ENCODE results near the gene SLC35A3. TPM values are rescaled to one million over a fixed set of nuclear protein-coding genes. Genes with fewer than 3 reads are reported as not detected.
A peak's percentile ranks its signal among the peaks of the same experiment; 100 is the strongest.

SLC35A3 gene
- total and polyA plus RNA-seq, 2 of the 4 experiments (the other 2 are of a cell fraction) = 9.6 to 13.6 TPM

DNA sequence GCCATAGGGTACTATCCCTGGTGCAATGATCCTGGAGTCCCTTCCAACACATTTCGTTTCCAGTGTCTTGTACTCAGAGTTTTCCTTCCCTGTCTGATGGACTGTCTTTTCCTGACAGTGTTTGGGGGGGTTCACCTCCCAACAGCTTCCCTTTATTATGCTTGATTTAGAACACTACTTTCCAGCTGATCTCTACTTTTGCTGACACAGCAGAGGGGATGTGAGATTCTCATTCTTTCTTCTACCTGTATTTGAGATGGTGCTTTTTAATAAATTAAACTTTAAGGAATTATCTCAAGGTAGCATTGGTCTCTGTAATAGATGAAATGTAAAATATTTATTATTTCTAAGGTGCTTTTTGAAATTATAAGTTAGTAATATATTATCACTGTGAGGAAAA is 41.0 kb downstream of the SLC35A3 start:
- H3K56ac ChIP-seq (ENCODE audit: extremely low read depth, insufficient read depth, low read length) = no peak overlapping the region
- H3K18ac ChIP-seq (ENCODE audit: low read depth, low read length) = no peak overlapping the region
- peaks cover 10 to 17% of the 10 kb centered on the region in 2 experiments for H3K79me1 ChIP-seq (ENCODE audit: low read depth in 1 of 2, low read length in 2 of 2)
- no peak overlapping the region for H4K8ac ChIP-seq (ENCODE audit: low read depth in 2 of 2, low read length in 2 of 2)
- H2BK5ac ChIP-seq (ENCODE audit: low read depth, low read length, poor library complexity, severe bottlenecking) = no peak overlapping the region
- H3K27me3 ChIP-seq (ENCODE audit: control insufficient read depth, insufficient read depth, low read length) = no peaks in the 10 kb centered on the region
- no peaks in the 10 kb centered on the region for H3K36me3 ChIP-seq (ENCODE audit: control insufficient read depth, insufficient read depth, low read length)
- H3K4ac ChIP-seq (ENCODE audit: low read depth, low read length) = no peak overlapping the region
- no peak overlapping the region for H2AK5ac ChIP-seq (ENCODE audit: low read depth, low read length)
- DNase-seq = no peak
- H2AFZ ChIP-seq (replicated peaks; ENCODE audit: low read length, poor library complexity) = no peak overlapping the region
- H2BK120ac ChIP-seq (ENCODE audit: low read depth, low read length) = no peak overlapping the region
- no peak overlapping the region for H3K9ac ChIP-seq (ENCODE audit: low read depth, low read length)
- no peak overlapping the region for H2BK20ac ChIP-seq (ENCODE audit: low read depth, low read length)
- intact Hi-C loops (cut with micrococcal nuclease) (no loop called here), in situ Hi-C loops (cut with MboI; ENCODE audit: low sequenced_read_pairs) (no loop called here), dilution Hi-C loops (cut with HindIII; ENCODE audit: low sequenced_read_pairs, unreplicated experiment) (no loop called here)
- H4K91ac ChIP-seq (ENCODE audit: insufficient read depth, low read depth, low read length) = no peak overlapping the region
- H3K4me2 ChIP-seq (ENCODE audit: low read depth, low read length) = no peak overlapping the region
- no peaks in the 10 kb centered on the region for H3K9me3 ChIP-seq (ENCODE audit: control insufficient read depth, insufficient read depth, low read length)
- no peak overlapping the region for H2AK9ac ChIP-seq (replicated peaks; ENCODE audit: low read depth, low read length, poor library complexity)
- H3K9me1 ChIP-seq (ENCODE audit: insufficient read depth, low read length) = 0 out of 2 replicates have a peak, but pooled peaks cover 7% of the 10 kb centered on the region
- no TSS peak for BruUV-seq (replicated peaks)
- CTCF ChIA-PET = no interaction called here
- peaks cover 2% of the 10 kb centered on the region; the same call in 1 of the 2 replicates for H3K4me1 ChIP-seq (ENCODE audit: control insufficient read depth, insufficient read depth, low read length)
- H3K23ac ChIP-seq (ENCODE audit: low read depth, low read length) = no peak overlapping the region
- TF ChIP-seq CHD1 (IDR thresholded peaks at IDR 0.05; ENCODE audit: low read depth, low read length) (no peak), MAFK (IDR thresholded peaks at IDR 0.05; ENCODE audit: low read depth, low read length) (peak; percentile 79), NFE2L2 (IDR thresholded peaks at IDR 0.05; ENCODE audit: low read depth, low read length) (no peak), SMC3 (IDR thresholded peaks at IDR 0.05; ENCODE audit: low read depth, low read length) (no peak)
- peaks cover 3% of the 10 kb centered on the region; the same call in 1 of the 2 replicates for H4K20me1 ChIP-seq (ENCODE audit: insufficient read depth, low read length)
- WGBS, 2 experiments (ENCODE audit: extremely low coverage in 2 of 2, insufficient read length in 1 of 2) = no CpG with 5 or more reads among the region's 1 CpG
- no peak overlapping the region for H3K14ac ChIP-seq (replicated peaks; ENCODE audit: low read depth, low read length)
- no peak overlapping the region for H3K4me3 ChIP-seq (ENCODE audit: insufficient read depth, low read depth, low read length)
- POLR2A ChIA-PET (ENCODE audit: unreplicated experiment) = no interaction called here
- ATAC-seq (ENCODE audit: low read depth) = no peak
- H2BK15ac ChIP-seq (ENCODE audit: low read depth, low read length) = no peak overlapping the region
- no peak overlapping the region for H4K5ac ChIP-seq (ENCODE audit: low read depth, low read length)
- no peak overlapping the region for H3K27ac ChIP-seq (ENCODE audit: insufficient read depth, low read length)
